HFFc6 (cell line): ENCODE measurements around the gene CRYGN. TPM values are rescaled to one million over a fixed set of nuclear protein-coding genes. Genes with fewer than 3 reads are reported as not detected.

Source experiments
- DNase-seq: peaks from one replicate; pipeline ENCODE4 v3.0.0-alpha.2; 2018
- H3K27ac Mint-ChIP-seq: 2 replicates; pipeline ENCODE4 v1.8.0; 2020; ENCODE audit warnings: mild to moderate bottlenecking, mixed read lengths
- H3K27me3 Mint-ChIP-seq: 2 replicates; pipeline ENCODE4 v1.8.0; 2021; ENCODE audit warnings: mild to moderate bottlenecking, moderate library complexity, mixed read lengths; ENCODE audit not compliant: insufficient read depth
- H3K36me3 Mint-ChIP-seq: 2 replicates; pipeline ENCODE4 v1.8.0; 2021; ENCODE audit warnings: low read depth, mixed read lengths
- H3K4me1 Mint-ChIP-seq: 2 replicates; pipeline ENCODE4 v1.8.0; 2020; ENCODE audit warnings: low read depth, mixed read lengths
- H3K4me3 Mint-ChIP-seq: 2 replicates; pipeline ENCODE4 v1.8.0; 2020; ENCODE audit warnings: mild to moderate bottlenecking, moderate library complexity, mixed read lengths
- H3K9me3 Mint-ChIP-seq: 2 replicates; pipeline ENCODE4 v1.8.0; 2020; ENCODE audit warnings: mild to moderate bottlenecking, mixed read lengths
- CTCF ChIP-seq: fragments of 200-600 bp; sonication (generic); IDR thresholded peaks from 2 replicates; pipeline ENCODE4 v1.5.0; 2021; ENCODE audit warnings: antibody characterized with exemption, mild to moderate bottlenecking
- total RNA-seq, 6 experiments: library from RNA; stranded (reverse); fragmentation: NEBNext Ultra II Directional; extraction: Animal tissue kit (Norgen Biotek cat#: 25700); gene quantifications; 2 replicates in 1 of 6; 3 replicates in 5 of 6; pipeline ENCODE4 v1.2.3, GENCODE V29; 2021

CRYGN gene
- total RNA-seq, 6 experiments from 2014 or later = not detected

- Mint-ChIP-seq H3K27ac (no peak overlapping the region), H3K36me3 (no peaks in the 10 kb centered on the region), H3K9me3 (no peaks in the 10 kb centered on the region), H3K4me1 (peaks cover 8% of the 10 kb centered on the region), H3K4me3 (no peak overlapping the region), H3K27me3 (peaks cover 29% of the 10 kb centered on the region)
- no peak for TF ChIP-seq CTCF
- no peak for DNase-seq
These were observed 6.1 kb downstream of the CRYGN start for GRCh38 chr7:151433721-151434400.

- peak; percentile 56 for TF ChIP-seq CTCF
- no peak for DNase-seq
- Mint-ChIP-seq H3K4me3 (no peak overlapping the region), H3K9me3 (no peaks in the 10 kb centered on the region), H3K36me3 (no peaks in the 10 kb centered on the region), H3K4me1 (peaks cover 18% of the 10 kb centered on the region), H3K27ac (no peak overlapping the region), H3K27me3 (peaks cover 23% of the 10 kb centered on the region)
These were observed 7.1 kb downstream of the CRYGN start for GRCh38 chr7:151432658-151433521.

- H3K27me3 Mint-ChIP-seq = peaks cover 17% of the 10 kb centered on the region
- H3K9me3 Mint-ChIP-seq = no peaks in the 10 kb centered on the region
- TF ChIP-seq CTCF = no peak
- H3K36me3 Mint-ChIP-seq = no peaks in the 10 kb centered on the region
- H3K4me1 Mint-ChIP-seq = peaks cover 20% of the 10 kb centered on the region
- H3K4me3 Mint-ChIP-seq = no peak overlapping the region
- no peak overlapping the region for H3K27ac Mint-ChIP-seq
- no peak for DNase-seq
These were observed 8.1 kb downstream of the CRYGN start for GRCh38 chr7:151431768-151432311.

GRCh38 chr7:151431281-151431767, 8.6 kb downstream of the CRYGN start:
- H3K27me3 Mint-ChIP-seq = peaks cover 12% of the 10 kb centered on the region
- peaks cover 20% of the 10 kb centered on the region for H3K4me1 Mint-ChIP-seq
- DNase-seq = no peak
- no peak for TF ChIP-seq CTCF
- H3K4me3 Mint-ChIP-seq = no peak overlapping the region
- H3K27ac Mint-ChIP-seq = no peak overlapping the region
- H3K9me3 Mint-ChIP-seq = no peaks in the 10 kb centered on the region
- H3K36me3 Mint-ChIP-seq = no peaks in the 10 kb centered on the region

DNA sequence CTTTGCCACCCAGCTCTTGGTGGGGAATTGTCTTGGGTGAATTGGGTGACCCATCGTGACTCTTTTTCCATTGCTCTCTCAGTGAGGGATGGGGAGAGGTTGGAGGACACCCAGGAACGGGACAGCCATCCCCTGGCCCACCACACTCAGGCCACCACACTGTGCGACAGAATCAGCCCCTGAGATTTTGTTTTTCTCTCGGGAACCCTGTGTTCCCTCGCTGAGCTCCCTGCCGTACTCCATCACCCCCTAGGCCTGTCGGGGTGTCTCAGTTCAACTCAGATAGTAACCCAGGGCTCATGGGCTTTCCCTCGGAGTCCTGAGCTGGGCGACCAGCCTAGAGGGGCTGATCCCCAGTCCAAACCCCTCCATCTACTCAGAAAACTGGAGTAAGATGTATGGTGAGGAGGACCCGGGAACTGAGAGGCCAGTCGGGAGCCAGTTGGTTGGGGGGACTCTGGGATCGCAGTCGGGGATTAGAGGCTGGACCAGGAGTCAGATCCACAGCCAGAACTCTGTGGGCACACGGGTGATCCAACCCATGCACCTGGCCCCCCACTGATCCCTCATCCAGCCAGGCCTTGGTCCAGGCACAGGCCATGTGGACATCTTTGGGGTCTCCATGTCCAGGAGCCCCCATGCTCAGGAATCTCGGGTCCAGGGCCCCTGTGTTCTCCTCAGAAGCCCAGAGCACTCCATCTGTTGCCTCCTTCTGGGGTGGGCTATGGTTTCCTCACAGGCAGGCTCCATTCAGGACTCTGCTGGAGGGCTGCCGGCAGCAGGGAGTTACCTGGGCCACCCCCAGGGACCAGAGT, 9.3 kb downstream of the CRYGN start:
- no peak overlapping the region for H3K27ac Mint-ChIP-seq
- no peak for TF ChIP-seq CTCF
- H3K4me3 Mint-ChIP-seq = no peak overlapping the region
- H3K4me1 Mint-ChIP-seq = peaks cover 27% of the 10 kb centered on the region
- DNase-seq = no peak
- H3K36me3 Mint-ChIP-seq = no peaks in the 10 kb centered on the region
- peaks cover 10% of the 10 kb centered on the region for H3K27me3 Mint-ChIP-seq
- no peaks in the 10 kb centered on the region for H3K9me3 Mint-ChIP-seq
